Gastrocnemius medialis (tissue), 4 donors: Measurements from ENCODE around the gene EPB41L1.

Experiments used
- POLR2A ChIP-seq, 2 donors: fragments of 450-650 bp; IDR thresholded peaks; one replicate each; pipeline ENCODE4 v1.6.1; 2017; ENCODE audit warnings: antibody characterized with exemption in 2 of 2, mild to moderate bottlenecking in 2 of 2, moderate library complexity in 2 of 2
- TF ChIP-seq, protein P1 (sequence below), 5 experiments: fragments of 450-650 bp in 3 of 5; fragments of 200-600 bp in 2 of 5; sonication (generic) in 2 of 5; IDR thresholded peaks in 4 of 5; conservative IDR thresholded peaks in 1 of 5; 1 replicate in 4 of 5; 2 replicates in 1 of 5; pipeline ENCODE4 v1.5.1; 2016 to 2019; ENCODE audit warnings: antibody characterized with exemption in 5 of 5, mild to moderate bottlenecking in 3 of 5, moderate library complexity in 3 of 5

DNA sequence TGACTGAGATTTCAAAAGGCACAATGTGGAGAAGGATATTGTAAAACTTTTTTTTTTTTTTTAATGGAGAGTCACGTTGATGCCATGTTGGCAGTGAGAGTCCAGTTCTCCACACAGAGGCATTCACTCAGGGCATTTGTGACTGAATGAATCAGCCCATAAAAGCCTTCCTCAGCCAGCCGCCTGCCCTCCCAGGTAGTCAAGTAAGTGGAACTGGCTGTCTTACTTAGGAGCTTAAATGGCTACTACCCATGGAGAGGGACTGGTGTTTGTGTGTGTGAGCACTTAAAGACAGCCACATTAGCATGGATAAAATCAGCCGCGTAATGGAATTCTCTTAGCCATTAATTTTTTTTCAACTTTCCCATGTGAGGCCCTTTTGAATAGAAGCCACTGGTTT, 94.3 kb downstream of the EPB41L1 start:
- TF ChIP-seq, protein P1, sequence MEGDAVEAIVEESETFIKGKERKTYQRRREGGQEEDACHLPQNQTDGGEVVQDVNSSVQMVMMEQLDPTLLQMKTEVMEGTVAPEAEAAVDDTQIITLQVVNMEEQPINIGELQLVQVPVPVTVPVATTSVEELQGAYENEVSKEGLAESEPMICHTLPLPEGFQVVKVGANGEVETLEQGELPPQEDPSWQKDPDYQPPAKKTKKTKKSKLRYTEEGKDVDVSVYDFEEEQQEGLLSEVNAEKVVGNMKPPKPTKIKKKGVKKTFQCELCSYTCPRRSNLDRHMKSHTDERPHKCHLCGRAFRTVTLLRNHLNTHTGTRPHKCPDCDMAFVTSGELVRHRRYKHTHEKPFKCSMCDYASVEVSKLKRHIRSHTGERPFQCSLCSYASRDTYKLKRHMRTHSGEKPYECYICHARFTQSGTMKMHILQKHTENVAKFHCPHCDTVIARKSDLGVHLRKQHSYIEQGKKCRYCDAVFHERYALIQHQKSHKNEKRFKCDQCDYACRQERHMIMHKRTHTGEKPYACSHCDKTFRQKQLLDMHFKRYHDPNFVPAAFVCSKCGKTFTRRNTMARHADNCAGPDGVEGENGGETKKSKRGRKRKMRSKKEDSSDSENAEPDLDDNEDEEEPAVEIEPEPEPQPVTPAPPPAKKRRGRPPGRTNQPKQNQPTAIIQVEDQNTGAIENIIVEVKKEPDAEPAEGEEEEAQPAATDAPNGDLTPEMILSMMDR (IDR thresholded peaks at IDR 0.05 in 4 of 5, conservative IDR thresholded peaks at IDR 0.05 in 1 of 5), result no peak
- no peak for TF ChIP-seq POLR2A (IDR thresholded peaks at IDR 0.05)
